ENCODE results near the gene LCE2D.

The LCE2D gene

DNA sequence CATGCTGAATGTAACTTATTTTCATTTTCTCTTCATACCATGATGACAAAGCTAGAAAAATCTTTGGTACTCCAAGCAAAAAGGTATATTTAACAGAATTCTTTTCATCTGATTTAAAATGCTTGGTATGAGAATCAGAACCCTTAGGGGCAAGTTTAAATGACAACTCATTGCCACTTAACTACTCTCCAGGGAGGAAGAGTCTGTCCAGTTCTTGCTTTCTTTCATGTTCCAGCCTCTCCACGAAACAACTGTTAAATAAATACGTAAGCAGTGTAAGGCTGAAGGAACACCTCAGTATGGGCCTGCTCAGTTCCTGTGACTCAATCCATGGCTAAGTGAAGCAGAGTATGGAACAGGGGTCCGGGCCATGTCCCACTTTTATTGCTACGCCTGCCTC is 36.6 kb downstream of the LCE2D start:
- DNase-seq = no peak

DNA sequence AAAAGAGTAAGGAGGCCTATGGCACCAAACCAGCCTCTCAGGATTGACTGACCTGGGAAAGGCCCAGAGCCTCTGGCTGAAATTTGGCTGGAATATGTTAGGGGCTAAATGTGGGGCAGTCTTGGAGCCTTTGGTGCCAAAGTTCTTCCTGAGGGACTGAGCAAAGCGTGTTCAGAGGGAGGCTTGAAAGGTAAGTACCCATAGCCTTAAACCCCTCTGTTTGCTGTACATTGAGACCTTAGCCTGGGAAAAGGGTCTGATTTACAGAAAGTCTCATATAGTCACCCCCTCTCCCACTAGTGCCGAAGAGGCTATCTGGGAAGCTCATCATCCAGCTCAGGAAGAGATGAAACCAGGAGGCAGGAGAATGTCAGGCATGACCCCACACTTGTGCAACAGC is 44.7 kb downstream of the LCE2D start, which contains the start of gene LCE4A:
Gene LCE4A (plus strand): TSS at position 301 of the 400 bp plus-strand sequence. CDS start 916 bp downstream, outside the sequence.
- no peak for DNase-seq

Data from stimulated activated CD4-positive, alpha-beta T cell treated with anti-CD3 and anti-CD28 coated beads, Interleukin-15, amount 100 ng/mL, for 24 hours (primary cell).